GM19025 (cell line): Measurements from ENCODE around the gene LTBP1.
"Not testable (repeated sequence)": the region's sequence is repeated elsewhere in the genome, so short reads cannot be mapped to it uniquely, and the experiment has no call there.

Experiments
- ATAC-seq: cut with Tn5 transposase; IDR thresholded peaks from one replicate; pipeline ENCODE4 v1.9.1; 2021; ENCODE audit warnings: mild to moderate bottlenecking, low read depth, moderate library complexity; ENCODE audit not compliant: unreplicated experiment

The LTBP1 gene

DNA sequence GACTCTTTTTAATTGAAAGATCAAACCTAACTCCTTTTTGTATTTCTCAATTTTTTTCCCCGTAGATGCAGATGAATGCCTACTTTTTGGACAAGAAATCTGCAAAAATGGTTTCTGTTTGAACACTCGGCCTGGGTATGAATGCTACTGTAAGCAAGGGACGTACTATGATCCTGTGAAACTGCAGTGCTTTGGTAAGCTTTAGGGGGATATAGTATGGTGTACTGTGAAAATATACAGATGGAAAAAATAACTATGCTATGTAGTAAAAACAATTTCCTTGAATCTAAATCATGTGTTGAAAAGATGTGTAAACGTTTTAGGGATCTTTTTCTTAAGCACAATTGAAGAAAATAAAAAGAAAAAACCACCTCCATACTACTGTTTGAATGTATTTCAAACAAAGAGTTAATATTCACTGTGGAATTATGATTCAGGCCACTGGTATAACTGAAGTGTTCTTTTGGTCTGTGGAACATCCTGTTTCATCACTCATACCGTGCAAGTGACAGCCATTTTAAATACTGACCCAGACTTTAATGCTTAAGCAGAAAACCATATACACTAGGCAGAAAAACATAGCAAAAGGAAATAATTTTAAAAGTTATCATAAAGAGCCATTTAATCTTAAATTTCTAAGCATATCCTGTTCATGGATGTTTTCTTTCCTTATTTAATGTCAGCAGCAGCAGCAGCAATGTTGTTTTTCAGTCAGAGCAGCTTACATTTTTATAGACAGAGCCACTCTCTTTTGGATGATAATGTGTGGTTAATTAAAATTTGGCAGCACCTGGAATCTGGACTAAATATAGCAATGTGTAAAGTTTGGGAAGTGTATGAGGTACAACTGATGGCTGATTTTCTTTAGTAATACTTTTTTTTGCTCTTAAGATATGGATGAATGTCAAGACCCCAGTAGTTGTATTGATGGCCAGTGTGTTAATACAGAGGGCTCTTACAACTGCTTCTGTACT lies 416.9 kb downstream of the LTBP1 start:
- ATAC-seq: no peak

GRCh38 chr2:33365264-33365970 lies 418.7 kb downstream of the LTBP1 start:
- no peak for ATAC-seq

GRCh38 chr2:33366473-33366872 lies 419.7 kb downstream of the LTBP1 start:
- ATAC-seq: no peak

DNA sequence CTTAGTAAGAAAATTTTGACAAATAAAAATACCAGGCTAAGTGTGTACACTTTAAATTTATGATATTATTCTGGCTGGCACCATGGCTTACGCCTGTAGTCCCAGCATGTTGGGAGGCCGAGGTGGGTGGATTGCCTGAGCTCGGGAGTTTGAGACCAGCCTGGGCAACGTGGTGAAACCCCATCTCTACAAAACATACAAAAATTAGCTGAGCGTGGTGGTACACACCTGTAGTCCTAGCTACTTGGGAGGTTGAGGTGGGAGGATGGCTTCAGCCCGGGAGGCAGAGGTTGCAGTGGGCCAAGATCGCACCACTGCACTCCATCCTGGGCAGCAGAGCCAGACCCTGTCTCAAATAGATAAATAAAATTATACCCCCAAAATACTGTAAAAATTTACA lies 421.8 kb downstream of the LTBP1 start:
- not testable (repeated sequence) for ATAC-seq

DNA sequence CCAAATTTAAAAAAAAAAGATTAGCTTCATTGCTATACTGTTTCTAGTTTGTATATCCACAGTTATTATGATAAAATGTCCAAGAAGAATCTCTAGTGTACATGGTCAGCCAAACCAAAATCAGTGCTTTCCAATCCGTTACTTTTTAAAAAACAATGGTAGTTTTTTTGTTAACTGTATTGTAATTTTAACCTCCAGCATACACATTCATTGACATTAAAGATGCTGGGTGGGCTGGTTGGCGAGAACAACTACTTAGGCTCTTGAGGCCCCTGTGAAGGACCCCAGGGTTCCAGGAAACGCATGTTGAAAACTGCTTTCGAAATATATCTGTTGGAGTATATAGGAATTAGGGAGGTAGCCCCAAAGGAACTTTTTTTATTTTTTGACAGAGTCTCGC lies 422.4 kb downstream of the LTBP1 start:
- ATAC-seq: no peak

- no peak for ATAC-seq
Observed at GRCh38 chr2:33370636-33371265, 424.0 kb downstream of the LTBP1 start.

GRCh38 chr2:33371304-33372090 lies 424.7 kb downstream of the LTBP1 start:
- no peak for ATAC-seq

DNA sequence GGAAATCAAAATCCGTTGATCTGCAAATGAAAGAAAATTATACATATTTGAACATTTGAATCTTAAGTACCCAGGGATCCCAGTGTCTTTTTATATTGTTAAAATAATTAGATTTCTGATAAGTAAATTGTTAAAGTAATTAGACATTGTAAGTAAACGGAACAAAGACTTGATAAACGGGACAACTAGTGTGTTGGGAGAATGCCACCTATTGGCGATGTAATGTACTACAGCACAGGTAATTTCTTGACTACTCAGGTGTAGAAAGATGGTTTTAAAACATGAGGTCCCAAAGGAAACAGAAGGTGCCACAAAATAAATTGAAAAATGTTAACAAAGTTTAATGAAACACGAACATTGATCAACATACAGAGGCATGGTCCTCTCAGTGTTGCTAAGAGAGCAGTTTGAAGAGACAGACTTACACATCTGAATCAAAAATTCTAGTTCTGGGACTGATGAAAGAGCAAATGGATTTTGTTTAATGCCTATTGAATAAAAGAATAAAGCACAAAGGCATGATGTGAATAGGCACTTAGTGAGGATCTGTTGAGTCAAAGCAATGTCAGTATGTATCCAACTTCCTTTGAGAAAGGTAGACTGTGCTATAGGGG lies 426.3 kb downstream of the LTBP1 start:
- ATAC-seq: no peak

- ATAC-seq: no peak
Observed at GRCh38 chr2:33373986-33374385, 427.2 kb downstream of the LTBP1 start.

GRCh38 chr2:33375054-33375453 lies 428.3 kb downstream of the LTBP1 start:
- no peak for ATAC-seq

GRCh38 chr2:33377048-33377447 lies 430.3 kb downstream of the LTBP1 start:
- no peak for ATAC-seq

DNA sequence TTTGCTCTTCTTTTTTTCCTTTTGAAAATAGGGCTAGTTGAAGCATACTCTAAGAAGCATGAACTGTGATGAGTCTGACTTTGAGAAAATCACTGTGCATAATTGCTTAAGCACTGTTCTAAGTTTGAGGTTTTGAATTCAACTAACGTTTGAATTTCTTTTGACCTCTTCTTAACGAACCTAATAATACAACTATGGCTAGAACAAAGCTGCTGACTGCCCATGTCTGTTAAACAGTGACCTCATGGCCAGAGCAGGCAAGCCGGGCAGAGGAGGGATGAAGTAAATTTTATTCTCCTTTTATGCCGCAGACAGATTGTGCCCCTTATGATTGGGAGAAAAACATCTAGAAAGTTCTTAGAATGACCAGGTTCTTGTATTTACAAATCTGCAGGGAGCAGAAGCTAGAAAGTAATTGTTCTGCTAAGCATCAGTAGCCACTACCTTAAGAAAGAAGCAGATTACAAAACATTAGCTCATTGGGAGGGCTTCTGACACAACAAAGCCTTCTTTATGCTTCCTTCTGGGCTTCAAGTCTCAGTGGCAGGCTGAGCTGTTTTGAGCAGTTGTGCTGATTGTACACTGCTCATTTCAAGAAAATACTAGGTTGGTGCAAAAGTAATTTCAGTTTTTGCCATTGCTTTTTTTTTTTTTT lies 431.9 kb downstream of the LTBP1 start:
- ATAC-seq: no peak

DNA sequence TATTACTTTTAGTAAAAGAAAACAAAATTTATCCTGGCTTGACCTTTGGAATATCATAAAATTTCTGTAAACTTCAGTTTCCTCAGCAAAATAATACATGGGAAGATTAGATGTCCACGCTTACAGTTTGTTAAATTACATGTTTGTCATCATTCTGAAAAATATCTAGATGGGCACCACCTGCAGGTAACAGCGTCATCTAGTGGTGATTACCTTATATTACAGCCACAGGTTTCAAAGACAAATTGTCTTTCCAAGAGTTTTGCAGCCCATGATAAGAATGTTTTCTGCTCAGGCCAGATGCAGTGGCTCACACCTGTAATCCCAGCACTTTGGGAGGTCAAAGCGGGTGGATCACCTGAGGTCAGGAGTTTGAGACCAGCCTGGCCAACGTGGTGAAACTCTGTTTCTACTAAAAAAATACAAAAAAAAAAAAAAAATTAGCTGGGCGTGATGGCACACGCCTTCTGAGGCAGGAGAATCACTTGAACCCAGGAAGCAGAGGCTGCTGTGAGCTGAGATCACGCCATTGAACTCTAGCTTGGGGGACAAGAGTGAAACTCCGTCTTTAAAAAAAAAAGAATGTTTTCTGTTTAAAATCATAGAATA lies 433.4 kb downstream of the LTBP1 start:
- no peak for ATAC-seq

- no peak for ATAC-seq
Observed at GRCh38 chr2:33380719-33381118, 434.0 kb downstream of the LTBP1 start.

GRCh38 chr2:33381301-33381858 lies 434.6 kb downstream of the LTBP1 start:
- ATAC-seq: no peak

- ATAC-seq: no peak
Observed at GRCh38 chr2:33383855-33384598, 437.3 kb downstream of the LTBP1 start.

DNA sequence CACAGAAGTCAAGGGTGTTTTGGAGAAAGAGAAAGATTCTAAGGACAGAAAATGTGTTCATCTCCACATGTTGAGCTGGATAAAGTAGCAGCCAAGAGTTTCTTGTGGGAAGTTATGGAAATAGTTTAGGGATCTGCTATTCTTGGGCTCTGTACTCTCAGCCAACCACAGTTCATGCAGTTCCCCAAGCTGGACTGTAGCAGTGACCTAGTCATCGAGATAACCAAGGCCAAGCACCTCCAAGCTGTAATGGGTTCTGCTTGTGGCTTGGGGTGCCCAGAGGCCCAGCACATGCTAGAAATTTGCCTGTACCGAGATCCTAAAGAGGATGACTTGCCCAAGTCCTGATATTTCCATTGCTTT lies 437.8 kb downstream of the LTBP1 start:
- ATAC-seq: no peak

DNA sequence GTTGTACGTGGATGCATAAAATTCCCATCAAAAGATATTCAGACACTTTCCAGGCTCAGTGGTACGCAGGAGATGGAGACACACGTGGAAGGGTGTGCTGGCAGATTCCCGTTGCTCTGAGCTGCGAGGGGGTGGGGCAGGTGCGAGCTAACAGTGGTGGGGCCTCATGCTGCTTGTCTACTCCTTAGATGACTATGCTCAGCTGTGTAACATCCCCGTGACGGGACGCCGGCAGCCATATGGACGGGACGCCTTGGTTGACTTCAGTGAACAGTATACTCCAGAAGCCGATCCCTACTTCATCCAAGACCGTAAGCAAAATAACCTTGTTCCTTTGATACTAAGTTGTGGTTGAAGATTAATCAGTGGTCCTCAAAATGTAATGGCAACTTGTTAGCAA lies 442.2 kb downstream of the LTBP1 start:
- no peak for ATAC-seq
